HG02870 (cell line): ENCODE results near the gene KCMF1.

Experiments used
- ATAC-seq: cut with Tn5 transposase; IDR thresholded peaks from one replicate; pipeline ENCODE4 v1.9.1; 2021; ENCODE audit warnings: mild to moderate bottlenecking, moderate library complexity; ENCODE audit not compliant: unreplicated experiment

KCMF1 gene

GRCh38 chr2:84972932-84973331 is 2.0 kb downstream of the KCMF1 start:
- no peak for ATAC-seq

- ATAC-seq = no peak
Measured at GRCh38 chr2:84980263-84980983, 9.5 kb downstream of the KCMF1 start.

GRCh38 chr2:84986018-84986417 is 15.1 kb downstream of the KCMF1 start:
- ATAC-seq = no peak

GRCh38 chr2:84989422-84989821 is 18.5 kb downstream of the KCMF1 start:
- ATAC-seq = no peak

GRCh38 chr2:84989927-84990326 is 19.0 kb downstream of the KCMF1 start:
- no peak for ATAC-seq

GRCh38 chr2:84991404-84992160 is 20.6 kb downstream of the KCMF1 start:
- ATAC-seq = no peak

- no peak for ATAC-seq
Measured at GRCh38 chr2:84995826-84996225, 24.9 kb downstream of the KCMF1 start.

- ATAC-seq = no peak
Measured at GRCh38 chr2:84996909-84997308, 25.9 kb downstream of the KCMF1 start.

- ATAC-seq = no peak
Measured at GRCh38 chr2:84999553-84999955, 28.6 kb downstream of the KCMF1 start.

- no peak for ATAC-seq
Measured at GRCh38 chr2:85001595-85001994, 30.6 kb downstream of the KCMF1 start.

GRCh38 chr2:85002534-85002933 is 31.6 kb downstream of the KCMF1 start:
- ATAC-seq = no peak

- ATAC-seq = no peak
Measured at GRCh38 chr2:85008252-85008651, 37.3 kb downstream of the KCMF1 start.

- no peak for ATAC-seq
Measured at GRCh38 chr2:85009019-85009618, 38.2 kb downstream of the KCMF1 start.

- ATAC-seq = no peak
Measured at GRCh38 chr2:85010404-85010803, 39.4 kb downstream of the KCMF1 start.

- ATAC-seq = no peak
Measured at GRCh38 chr2:85011098-85011497, 40.1 kb downstream of the KCMF1 start.

- ATAC-seq = no peak
Measured at GRCh38 chr2:85011747-85012146, 40.8 kb downstream of the KCMF1 start.

- no peak for ATAC-seq
Measured at GRCh38 chr2:85012431-85012830, 41.5 kb downstream of the KCMF1 start.

- no peak for ATAC-seq
Measured at GRCh38 chr2:85012855-85013254, 41.9 kb downstream of the KCMF1 start.

GRCh38 chr2:85015653-85016360 is 44.8 kb downstream of the KCMF1 start:
- ATAC-seq = no peak

GRCh38 chr2:85016446-85016845 is 45.5 kb downstream of the KCMF1 start:
- no peak for ATAC-seq

GRCh38 chr2:85017411-85018048 is 46.6 kb downstream of the KCMF1 start:
- ATAC-seq = no peak
